GM21717 (cell line): ENCODE results near the gene SLC22A7.
"Not testable (repeated sequence)": the region's sequence is repeated elsewhere in the genome, so short reads cannot be mapped to it uniquely, and the experiment has no call there.

ENCODE experiments used
- ATAC-seq: cut with Tn5 transposase; IDR thresholded peaks from one replicate; pipeline ENCODE4 v1.9.1; 2021; ENCODE audit warnings: mild to moderate bottlenecking, moderate library complexity; ENCODE audit not compliant: unreplicated experiment

Gene SLC22A7

DNA sequence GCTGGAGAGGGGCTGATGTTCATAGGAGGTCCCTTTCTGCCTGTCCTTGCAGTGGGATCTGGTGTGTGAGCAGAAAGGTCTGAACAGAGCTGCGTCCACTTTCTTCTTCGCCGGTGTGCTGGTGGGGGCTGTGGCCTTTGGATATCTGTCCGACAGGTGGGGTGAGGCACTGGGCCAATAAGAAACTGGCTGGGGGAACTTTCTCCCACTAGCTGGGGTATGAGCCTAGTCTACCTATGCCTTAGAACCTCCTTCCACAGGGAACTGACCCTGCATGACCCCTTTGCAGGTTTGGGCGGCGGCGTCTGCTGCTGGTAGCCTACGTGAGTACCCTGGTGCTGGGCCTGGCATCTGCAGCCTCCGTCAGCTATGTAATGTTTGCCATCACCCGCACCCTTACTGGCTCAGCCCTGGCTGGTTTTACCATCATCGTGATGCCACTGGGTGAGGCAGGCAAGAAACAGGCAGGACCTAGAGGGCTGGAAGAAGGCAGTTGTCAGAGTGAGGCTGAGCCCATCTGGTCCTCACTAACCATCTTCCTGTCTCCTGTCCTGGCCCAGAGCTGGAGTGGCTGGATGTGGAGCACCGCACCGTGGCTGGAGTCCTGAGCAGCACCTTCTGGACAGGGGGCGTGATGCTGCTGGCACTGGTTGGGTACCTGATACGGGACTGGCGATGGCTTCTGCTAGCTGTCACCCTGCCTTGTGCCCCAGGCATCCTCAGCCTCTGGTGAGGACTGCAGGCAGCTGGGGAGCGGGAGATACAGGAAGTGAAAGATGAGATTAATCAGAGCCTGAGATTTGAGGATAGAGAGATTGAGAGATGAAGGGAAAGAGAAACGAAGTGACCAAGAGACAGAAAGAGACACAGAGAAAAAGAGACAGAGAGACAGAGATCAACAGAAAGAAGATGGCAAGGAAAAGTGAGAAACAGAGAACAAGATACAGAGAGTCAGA is 1.6 kb downstream of the SLC22A7 start:
- no peak for ATAC-seq

DNA sequence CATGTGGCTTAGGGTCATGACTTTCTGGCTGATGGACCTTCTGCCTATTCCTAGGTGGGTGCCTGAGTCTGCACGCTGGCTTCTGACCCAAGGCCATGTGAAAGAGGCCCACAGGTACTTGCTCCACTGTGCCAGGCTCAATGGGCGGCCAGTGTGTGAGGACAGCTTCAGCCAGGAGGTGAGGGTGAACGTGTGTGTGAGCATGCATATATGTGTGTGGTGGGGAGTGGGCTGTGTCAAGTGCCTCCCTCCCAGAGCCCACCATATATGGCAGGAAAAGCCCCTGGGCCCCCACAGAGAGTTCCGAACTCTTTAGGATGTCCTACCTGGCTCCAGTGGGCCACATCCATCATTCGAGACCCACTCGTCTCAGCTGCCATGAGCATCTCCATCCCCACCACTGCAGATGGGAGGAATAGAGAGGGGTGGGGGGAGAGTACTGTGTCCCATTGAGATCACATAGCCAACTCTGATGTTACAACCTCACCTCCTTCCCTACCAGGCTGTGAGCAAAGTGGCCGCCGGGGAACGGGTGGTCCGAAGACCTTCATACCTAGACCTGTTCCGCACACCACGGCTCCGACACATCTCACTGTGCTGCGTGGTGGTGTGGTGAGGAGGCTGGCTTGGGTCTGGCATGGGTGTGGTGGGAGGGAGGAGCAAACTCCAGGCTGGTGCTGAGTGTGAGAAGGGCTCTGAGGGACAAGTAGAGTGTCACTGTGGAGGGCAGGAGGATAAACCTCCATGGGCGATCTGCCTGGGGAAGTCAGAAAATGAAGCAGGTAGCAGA is 3.2 kb downstream of the SLC22A7 start:
- no peak for ATAC-seq

- no peak for ATAC-seq
These were observed 4.1 kb downstream of the SLC22A7 start for GRCh38 chr6:43302126-43302525.

- ATAC-seq, result not testable (repeated sequence)
These were observed 4.9 kb downstream of the SLC22A7 start for GRCh38 chr6:43303006-43303405.

DNA sequence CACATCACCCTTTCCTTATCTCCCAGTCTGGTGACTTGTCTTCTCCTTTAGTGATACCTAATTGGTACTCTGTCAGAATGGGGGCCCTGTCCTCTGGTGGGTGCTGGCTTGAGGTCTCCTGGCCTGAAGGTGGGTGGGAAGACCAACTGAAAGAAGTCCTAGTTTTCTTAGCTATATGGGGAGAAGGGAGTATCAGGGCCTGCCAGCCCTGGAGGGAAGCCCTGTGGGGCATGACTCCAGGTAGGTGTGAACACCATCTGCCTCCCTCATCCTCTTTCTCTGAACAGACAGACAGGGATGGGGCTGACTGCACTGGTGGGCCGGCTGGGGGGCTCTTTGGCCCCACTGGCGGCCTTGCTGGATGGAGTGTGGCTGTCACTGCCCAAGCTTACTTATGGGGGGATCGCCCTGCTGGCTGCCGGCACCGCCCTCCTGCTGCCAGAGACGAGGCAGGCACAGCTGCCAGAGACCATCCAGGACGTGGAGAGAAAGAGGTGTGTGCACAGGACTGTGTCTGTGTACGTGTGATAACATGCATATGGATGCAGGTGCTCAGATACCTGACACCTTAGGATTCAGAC is 5.8 kb downstream of the SLC22A7 start:
- no peak for ATAC-seq

DNA sequence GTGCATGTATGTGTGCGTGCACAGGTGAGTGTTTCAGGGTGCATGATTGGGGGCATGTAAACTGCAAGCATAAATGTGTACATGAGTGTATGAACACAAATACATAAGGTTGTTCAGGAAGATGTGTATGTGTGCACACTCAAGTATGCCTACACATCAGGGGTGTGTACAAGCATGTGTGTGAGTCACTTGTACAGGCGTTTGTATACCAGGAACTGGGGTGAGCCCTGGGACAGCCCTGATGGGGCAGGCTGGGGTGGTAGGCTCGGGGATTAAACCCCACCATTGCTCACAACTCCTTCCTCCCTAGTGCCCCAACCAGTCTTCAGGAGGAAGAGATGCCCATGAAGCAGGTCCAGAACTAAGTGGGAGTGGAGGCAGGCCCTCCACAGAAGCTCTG is 6.3 kb downstream of the SLC22A7 start:
- no peak for ATAC-seq

- ATAC-seq, result no peak
These were observed 6.8 kb downstream of the SLC22A7 start for GRCh38 chr6:43304882-43305281.

DNA sequence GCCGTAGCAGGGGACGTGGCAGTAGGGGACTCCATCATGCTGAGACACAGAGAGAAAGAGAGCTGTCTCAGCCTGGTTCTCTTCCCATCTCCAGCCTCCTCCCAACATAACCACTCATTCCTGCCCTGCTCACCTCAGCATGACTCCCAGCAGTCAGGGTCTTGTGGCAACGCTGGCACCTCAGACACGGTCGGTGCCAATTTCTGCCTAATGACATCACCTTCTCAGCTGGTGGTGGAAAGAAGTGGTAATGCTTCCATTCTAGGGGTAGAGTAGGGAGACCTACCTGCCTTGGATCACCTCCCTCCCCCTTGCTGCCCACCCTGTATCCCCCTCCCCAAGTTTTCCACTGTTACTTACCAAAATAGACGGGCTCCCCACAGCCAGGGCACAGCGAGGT is 8.0 kb downstream of the SLC22A7 start:
- no peak for ATAC-seq

GRCh38 chr6:43307451-43308100 is 9.5 kb downstream of the SLC22A7 start:
- ATAC-seq, result no peak

DNA sequence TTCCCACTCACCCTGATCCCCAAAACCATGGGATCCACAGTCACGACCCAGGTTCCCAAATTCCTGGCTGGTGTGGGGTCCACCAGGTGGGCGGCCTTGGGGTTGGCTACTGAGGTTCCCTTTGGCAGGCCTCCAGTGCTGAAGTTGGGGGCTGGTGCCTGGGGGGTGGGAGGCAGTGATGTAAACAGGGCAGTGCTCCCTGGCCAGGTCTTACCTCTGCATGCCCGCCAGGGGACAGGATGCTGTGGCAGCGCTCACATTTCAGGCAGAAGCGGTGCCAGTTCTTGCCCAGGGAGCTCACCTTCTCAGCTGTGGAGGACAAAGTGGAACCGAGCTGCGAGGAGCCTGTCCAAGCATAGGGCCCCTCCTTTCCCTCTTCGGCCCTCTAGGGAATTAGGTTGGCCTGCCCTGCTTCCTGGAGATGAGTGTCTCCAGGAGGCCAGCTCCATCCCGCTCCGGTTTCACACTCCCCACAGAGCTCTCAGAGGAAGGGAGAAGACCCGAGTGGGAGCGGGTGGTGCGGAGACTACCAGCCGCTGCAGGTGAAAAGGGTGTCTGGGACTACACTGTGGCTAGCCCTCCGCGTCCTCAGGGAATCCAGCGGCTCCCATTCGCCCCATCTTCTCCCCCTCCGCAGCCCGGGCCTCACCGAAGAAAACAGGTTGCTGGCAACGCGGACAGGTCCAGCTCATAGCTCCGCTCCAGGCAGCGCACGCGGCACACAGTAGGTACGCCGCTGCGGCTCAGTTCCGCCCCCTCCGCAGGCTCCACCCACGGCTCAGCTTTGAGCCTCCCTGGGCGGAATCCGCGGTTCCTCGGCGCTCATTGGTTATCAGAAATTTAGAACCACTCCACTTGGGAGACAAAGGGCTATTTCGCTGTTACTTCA is 10.3 kb downstream of the SLC22A7 start, which contains the start of gene CRIP3:
TSS of gene CRIP3 (minus strand) at position 726 of the 889 bp plus-strand sequence. CDS start at position 692, 34 bp downstream.
- no peak for ATAC-seq

DNA sequence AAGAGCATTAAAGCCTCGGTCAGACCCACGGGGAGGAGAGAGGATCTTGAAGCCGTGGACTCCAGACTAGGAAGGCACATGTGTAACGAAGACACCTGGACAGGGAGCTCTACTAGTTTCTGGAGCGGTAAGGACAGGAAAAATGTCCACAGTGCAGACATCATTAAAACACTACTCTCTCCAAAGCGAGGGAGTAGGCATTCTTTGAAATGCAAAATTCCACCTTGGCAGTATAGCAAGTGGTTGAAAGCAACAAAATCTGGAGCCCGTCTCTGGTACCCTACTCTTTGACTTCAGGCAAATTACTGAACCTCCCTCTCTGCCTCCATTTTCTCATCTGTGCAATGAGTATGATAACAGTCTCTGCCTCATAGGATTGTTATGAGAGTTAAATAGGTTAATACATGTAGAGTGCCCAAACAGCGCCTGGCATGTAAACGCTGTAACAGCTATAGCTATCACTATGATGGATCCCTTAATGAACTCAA is 11.0 kb downstream of the SLC22A7 start:
- ATAC-seq, result no peak

DNA sequence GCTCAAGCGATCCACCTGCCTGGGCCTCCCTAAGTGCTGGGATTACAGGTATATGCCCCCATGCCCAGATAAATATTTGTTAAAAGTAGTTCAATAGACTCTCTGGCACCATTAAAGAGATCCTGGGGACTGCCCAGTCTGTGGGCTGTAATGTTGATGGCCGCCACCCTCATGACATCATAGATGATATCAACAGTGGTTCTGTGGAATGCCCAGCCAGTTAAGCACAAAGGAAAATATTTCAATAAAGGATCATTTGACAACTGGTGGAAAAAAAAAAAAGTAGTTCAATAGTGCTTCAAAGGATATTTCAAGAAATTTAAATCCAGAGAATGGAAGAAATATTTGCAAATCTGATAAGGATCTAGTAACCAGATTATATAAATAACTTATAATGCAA is 12.1 kb downstream of the SLC22A7 start:
- ATAC-seq, result no peak

- no peak for ATAC-seq
These were observed 12.6 kb downstream of the SLC22A7 start for GRCh38 chr6:43310624-43311023.

- ATAC-seq, result no peak
These were observed 13.6 kb downstream of the SLC22A7 start for GRCh38 chr6:43311666-43312065.

GRCh38 chr6:43313813-43314212 is 15.8 kb downstream of the SLC22A7 start:
- ATAC-seq, result no peak

- no peak for ATAC-seq
These were observed 20.0 kb downstream of the SLC22A7 start for GRCh38 chr6:43318011-43318410.

GRCh38 chr6:43325876-43326275 is 27.8 kb downstream of the SLC22A7 start:
- no peak for ATAC-seq

- no peak for ATAC-seq
These were observed 30.5 kb downstream of the SLC22A7 start for GRCh38 chr6:43328528-43328927.

DNA sequence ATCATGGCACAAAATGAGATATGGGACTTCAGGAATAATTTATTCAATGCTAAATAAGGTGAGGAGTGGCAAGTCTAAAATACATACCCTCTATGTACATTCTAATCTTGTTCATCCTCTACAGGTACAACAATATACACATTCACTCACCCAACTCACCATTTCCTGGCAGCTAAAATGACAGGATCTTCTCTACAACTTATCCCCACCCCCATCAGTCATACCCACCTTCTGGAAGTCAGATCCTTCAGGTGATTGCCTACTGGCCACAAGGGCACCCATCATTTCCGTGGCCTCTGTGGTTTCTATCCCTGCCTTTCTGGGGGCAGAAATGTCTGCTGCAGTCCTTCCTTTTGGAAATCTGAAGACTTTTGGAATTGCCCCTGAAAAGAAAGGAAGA is 33.4 kb downstream of the SLC22A7 start:
- ATAC-seq, result no peak

GRCh38 chr6:43331891-43332290 is 33.8 kb downstream of the SLC22A7 start:
- ATAC-seq, result no peak
